22Rv1 (cell line): ENCODE data around the gene SH3BGRL2.

ENCODE experiments used
- CTCF ChIP-seq: fragments of 450-650 bp; IDR thresholded peaks from 2 replicates; pipeline ENCODE4 v1.5.1; 2017; ENCODE audit warnings: mild to moderate bottlenecking
- ZFX ChIP-seq: fragments of 450-650 bp; IDR thresholded peaks from 2 replicates; pipeline ENCODE4 v1.6.1; 2017; ENCODE audit warnings: antibody characterized with exemption, borderline replicate concordance

GRCh38 chr6:79589701-79590100, 41.4 kb upstream of the SH3BGRL2 start:
- TF ChIP-seq CTCF, result no peak
- TF ChIP-seq ZFX, result no peak
